Body of pancreas (tissue), 4 donors: ENCODE results near the gene UBAC2.

ENCODE experiments used
- CTCF ChIP-seq, 7 experiments: fragments of 450-650 bp in 4 of 7; fragments of 200-600 bp in 3 of 7; sonication (generic) in 3 of 7; IDR thresholded peaks; one replicate each; pipeline ENCODE4 v1.5.1; 2016 to 2019; ENCODE audit warnings: antibody characterized with exemption in 7 of 7
- POLR2A ChIP-seq, 3 donors: fragments of 450-650 bp; IDR thresholded peaks; one replicate each; pipeline ENCODE4 v1.6.1; 2016; ENCODE audit warnings: antibody characterized with exemption in 3 of 3, mild to moderate bottlenecking in 2 of 3

DNA sequence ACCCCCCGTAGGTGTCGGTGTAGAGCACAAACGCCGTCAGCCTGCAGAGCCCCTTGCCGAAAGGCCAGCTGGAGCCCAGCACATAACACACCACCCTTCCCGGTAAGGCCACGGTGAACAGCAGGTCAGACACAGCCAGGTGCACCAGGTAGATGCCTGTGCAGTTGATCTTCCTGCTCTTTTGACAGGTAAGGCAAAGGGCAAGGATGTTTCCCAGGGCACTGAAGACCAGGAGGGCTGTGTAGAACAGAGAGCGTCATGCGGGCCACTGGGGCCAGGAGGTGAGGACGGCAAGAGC, 208.0 kb downstream of the UBAC2 start:
- TF ChIP-seq CTCF (IDR thresholded peaks at IDR 0.05) (no peak), POLR2A (IDR thresholded peaks at IDR 0.05) (no peak)
